Stomach (tissue), 4 donors: Measurements from ENCODE around the gene HLA-A.

Source experiments
- EP300 ChIP-seq: sonication (generic); formaldehyde crosslinking; IDR thresholded peaks from one replicate; pipeline ENCODE4 v1.6.1; 2017; ENCODE audit warnings: antibody characterized with exemption
- POLR2A ChIP-seq, 4 donors: fragments of 450-650 bp; IDR thresholded peaks; one replicate each; pipeline ENCODE4 v1.6.1; 2016; ENCODE audit warnings: antibody characterized with exemption in 4 of 4, control low read depth in 2 of 4, mild to moderate bottlenecking in 1 of 4, moderate library complexity in 1 of 4
- POLR2AphosphoS5 ChIP-seq, 3 donors: sonication (generic); formaldehyde crosslinking; IDR thresholded peaks; one replicate each; pipeline ENCODE4 v1.6.1; 2016; ENCODE audit warnings: antibody characterized with exemption in 3 of 3
- TF ChIP-seq, protein P1 (sequence below), 7 experiments: fragments of 450-650 bp in 4 of 7; fragments of 200-600 bp in 3 of 7; sonication (generic) in 3 of 7; IDR thresholded peaks; one replicate each; pipeline ENCODE4 v1.5.1; 2016 to 2019; ENCODE audit warnings: antibody characterized with exemption in 7 of 7, control low read depth in 2 of 7, mild to moderate bottlenecking in 1 of 7

- TF ChIP-seq, protein P1, sequence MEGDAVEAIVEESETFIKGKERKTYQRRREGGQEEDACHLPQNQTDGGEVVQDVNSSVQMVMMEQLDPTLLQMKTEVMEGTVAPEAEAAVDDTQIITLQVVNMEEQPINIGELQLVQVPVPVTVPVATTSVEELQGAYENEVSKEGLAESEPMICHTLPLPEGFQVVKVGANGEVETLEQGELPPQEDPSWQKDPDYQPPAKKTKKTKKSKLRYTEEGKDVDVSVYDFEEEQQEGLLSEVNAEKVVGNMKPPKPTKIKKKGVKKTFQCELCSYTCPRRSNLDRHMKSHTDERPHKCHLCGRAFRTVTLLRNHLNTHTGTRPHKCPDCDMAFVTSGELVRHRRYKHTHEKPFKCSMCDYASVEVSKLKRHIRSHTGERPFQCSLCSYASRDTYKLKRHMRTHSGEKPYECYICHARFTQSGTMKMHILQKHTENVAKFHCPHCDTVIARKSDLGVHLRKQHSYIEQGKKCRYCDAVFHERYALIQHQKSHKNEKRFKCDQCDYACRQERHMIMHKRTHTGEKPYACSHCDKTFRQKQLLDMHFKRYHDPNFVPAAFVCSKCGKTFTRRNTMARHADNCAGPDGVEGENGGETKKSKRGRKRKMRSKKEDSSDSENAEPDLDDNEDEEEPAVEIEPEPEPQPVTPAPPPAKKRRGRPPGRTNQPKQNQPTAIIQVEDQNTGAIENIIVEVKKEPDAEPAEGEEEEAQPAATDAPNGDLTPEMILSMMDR (IDR thresholded peaks at IDR 0.05): no peak
- TF ChIP-seq POLR2A (IDR thresholded peaks at IDR 0.05) (no peak), POLR2AphosphoS5 (IDR thresholded peaks at IDR 0.05) (no peak), EP300 (no peak)
These were observed 35.0 kb downstream of the HLA-A start for GRCh38 chr6:29977425-29977727.
